ENCODE measurements around the gene PTCD1.

PTCD1 gene

GRCh38 chr7:99438573-99439480, at the start of gene PTCD1, which contains the start of gene CPSF4:
Gene PTCD1, minus strand, starts transcription at chr7:99438798. Its CDS starts 3,556 bp downstream, at chr7:99435242.
Gene CPSF4, plus strand, starts transcription at chr7:99438943. Its CDS starts 140 bp downstream, at chr7:99439083.
- peak; percentile 84 for DNase-seq (ENCODE audit: low spot score)

- DNase-seq (ENCODE audit: low spot score) = no peak
These were observed 46.5 kb upstream of the PTCD1 start for GRCh38 chr7:99485094-99485493.

GRCh38 chr7:99478464-99479440, 40.2 kb upstream of the PTCD1 start:
- no peak for DNase-seq (ENCODE audit: low spot score)

GRCh38 chr7:99476107-99476506, 37.5 kb upstream of the PTCD1 start:
- DNase-seq (ENCODE audit: low spot score) = no peak

GRCh38 chr7:99473315-99473596, 34.7 kb upstream of the PTCD1 start:
- DNase-seq (ENCODE audit: low spot score) = peak; percentile 28

GRCh38 chr7:99472561-99473314, 34.1 kb upstream of the PTCD1 start, which contains the start of gene ZNF789:
Gene ZNF789, plus strand, starts transcription at chr7:99472890. Its CDS starts 3,567 bp downstream, at chr7:99476457.
- DNase-seq (ENCODE audit: low spot score) = peak; percentile 96

- no peak for DNase-seq (ENCODE audit: low spot score)
These were observed 30.9 kb upstream of the PTCD1 start for GRCh38 chr7:99469381-99470065.

GRCh38 chr7:99468336-99468918, 29.8 kb upstream of the PTCD1 start:
- no peak for DNase-seq (ENCODE audit: low spot score)

GRCh38 chr7:99465421-99465768, 26.8 kb upstream of the PTCD1 start:
- no peak for DNase-seq (ENCODE audit: low spot score)

- no peak for DNase-seq (ENCODE audit: low spot score)
These were observed 22.6 kb upstream of the PTCD1 start for GRCh38 chr7:99461221-99461620.

- no peak for DNase-seq (ENCODE audit: low spot score)
These were observed 22.1 kb upstream of the PTCD1 start for GRCh38 chr7:99460651-99461050.

- DNase-seq (ENCODE audit: low spot score) = peak; percentile 36
These were observed 20.5 kb upstream of the PTCD1 start for GRCh38 chr7:99459087-99459486.

- DNase-seq (ENCODE audit: low spot score) = no peak
These were observed 19.3 kb upstream of the PTCD1 start for GRCh38 chr7:99457650-99458493.

GRCh38 chr7:99457050-99457649, 18.6 kb upstream of the PTCD1 start:
- no peak for DNase-seq (ENCODE audit: low spot score)

- DNase-seq (ENCODE audit: low spot score) = no peak
These were observed 17.7 kb upstream of the PTCD1 start for GRCh38 chr7:99456288-99456687.

- no peak for DNase-seq (ENCODE audit: low spot score)
These were observed 17.3 kb upstream of the PTCD1 start for GRCh38 chr7:99455874-99456273.

- DNase-seq (ENCODE audit: low spot score) = no peak
These were observed 14.5 kb upstream of the PTCD1 start for GRCh38 chr7:99453105-99453504.

GRCh38 chr7:99452541-99452940, 13.9 kb upstream of the PTCD1 start:
- DNase-seq (ENCODE audit: low spot score) = no peak

- no peak for DNase-seq (ENCODE audit: low spot score)
These were observed 13.3 kb upstream of the PTCD1 start for GRCh38 chr7:99451936-99452335.

- no peak for DNase-seq (ENCODE audit: low spot score)
These were observed 10.7 kb upstream of the PTCD1 start for GRCh38 chr7:99449326-99449725.
